DMS 273 treated with DMSO at 0.1 percent for 48 hours (cell line): ENCODE data around the gene KCND1.
A peak's percentile ranks its signal among the peaks of the same experiment; 100 is the strongest.

Experiments
- DNase-seq: peaks from one replicate; lab custom pipeline; 2025; lab: John Stamatoyannopoulos, UW

Gene KCND1

GRCh38 chrX:48974574-48974973, 2.9 kb upstream of the KCND1 start:
- DNase-seq = no peak

GRCh38 chrX:48974033-48974432, 2.4 kb upstream of the KCND1 start:
- DNase-seq = no peak

- no peak for DNase-seq
Observed at GRCh38 chrX:48972220-48973164, 848 bp upstream of the KCND1 start.

GRCh38 chrX:48969471-48969870, 2.2 kb downstream of the KCND1 start:
- DNase-seq = no peak

- DNase-seq = no peak
Observed at GRCh38 chrX:48968377-48968776, 3.3 kb downstream of the KCND1 start.

- no peak for DNase-seq
Observed at GRCh38 chrX:48966796-48967579, 4.7 kb downstream of the KCND1 start.

GRCh38 chrX:48965959-48966358, 5.7 kb downstream of the KCND1 start:
- DNase-seq = no peak

GRCh38 chrX:48961585-48962091, 10.0 kb downstream of the KCND1 start:
- no peak for DNase-seq

- no peak for DNase-seq
Observed at GRCh38 chrX:48960291-48960690, 11.4 kb downstream of the KCND1 start.

GRCh38 chrX:48958635-48959094, 13.0 kb downstream of the KCND1 start:
- DNase-seq = no peak

GRCh38 chrX:48957827-48958634, 13.6 kb downstream of the KCND1 start:
- peak; percentile 94 for DNase-seq

GRCh38 chrX:48957477-48957826, 14.2 kb downstream of the KCND1 start, which contains the start of gene OTUD5:
Gene OTUD5, minus strand, starts transcription at chrX:48957607. Its CDS starts 37 bp downstream, at chrX:48957570.
- no peak for DNase-seq

- DNase-seq = no peak
Observed at GRCh38 chrX:48956728-48957414, 14.8 kb downstream of the KCND1 start.

GRCh38 chrX:48948589-48948988, 23.1 kb downstream of the KCND1 start:
- DNase-seq = no peak

- peak; percentile 19 for DNase-seq
Observed at GRCh38 chrX:48945517-48946348, 25.9 kb downstream of the KCND1 start.

- DNase-seq = no peak
Observed at GRCh38 chrX:48942895-48943294, 28.7 kb downstream of the KCND1 start.

- DNase-seq = no peak
Observed at GRCh38 chrX:48940404-48940955, 31.2 kb downstream of the KCND1 start.

GRCh38 chrX:48939524-48940228, 32.0 kb downstream of the KCND1 start:
- no peak for DNase-seq

GRCh38 chrX:48938721-48939425, 32.8 kb downstream of the KCND1 start:
- no peak for DNase-seq
